GM18508 (cell line): ENCODE data around the gene ZNF850.
"Not testable (repeated sequence)": the region's sequence is repeated elsewhere in the genome, so short reads cannot be mapped to it uniquely, and the experiment has no call there.

Source experiments
- ATAC-seq: cut with Tn5 transposase; IDR thresholded peaks from one replicate; pipeline ENCODE4 v1.9.1; 2021; ENCODE audit warnings: moderate number of reproducible peaks; ENCODE audit not compliant: insufficient read depth, unreplicated experiment

The ZNF850 gene

DNA sequence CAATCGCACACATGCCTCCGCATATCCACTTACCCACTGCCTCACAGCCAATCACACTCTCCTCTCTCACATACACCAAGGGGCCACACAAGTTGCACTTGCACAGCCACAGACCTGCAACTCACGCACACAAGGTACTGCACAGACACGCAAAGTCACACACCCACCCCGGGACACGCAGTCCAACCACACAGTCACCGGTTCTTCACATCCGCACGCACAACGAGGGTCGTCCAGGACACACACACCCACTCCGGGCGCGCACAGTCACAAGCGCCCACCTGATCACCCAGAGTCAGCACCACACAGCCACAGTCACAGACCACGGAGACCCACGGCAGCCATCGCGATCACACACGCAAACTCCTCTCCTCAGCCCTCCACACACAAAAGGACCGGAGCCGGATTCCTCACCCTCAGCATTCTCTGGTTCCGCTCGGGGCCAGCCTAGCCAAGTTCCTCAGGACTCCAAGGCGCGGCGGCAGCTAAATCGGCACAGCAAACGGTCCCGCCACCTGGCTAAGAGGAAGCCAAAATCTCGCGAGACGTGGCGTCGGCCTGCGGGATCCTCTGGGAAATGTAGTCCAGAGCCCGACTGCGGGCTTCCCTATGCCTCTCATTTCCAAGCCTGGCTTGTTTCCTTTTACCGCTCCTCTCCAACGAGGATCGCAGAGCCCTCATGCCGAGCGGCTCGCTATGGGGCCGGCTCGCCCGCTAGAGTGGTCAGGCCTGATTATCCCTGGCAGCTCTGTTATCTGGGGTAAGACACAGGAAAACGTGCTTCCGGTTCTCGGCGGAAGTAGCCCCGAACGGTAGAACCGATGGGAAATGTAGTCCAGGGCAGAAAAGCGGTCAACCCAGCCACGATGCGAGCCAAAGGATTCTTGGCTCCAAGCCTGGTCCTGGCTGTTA, at the start of gene ZNF850:
ZNF850 (minus strand) TSS at position 497 of the 912 bp plus-strand sequence. CDS start 10,201 bp downstream, outside the sequence.
- peak; percentile 82 for ATAC-seq

DNA sequence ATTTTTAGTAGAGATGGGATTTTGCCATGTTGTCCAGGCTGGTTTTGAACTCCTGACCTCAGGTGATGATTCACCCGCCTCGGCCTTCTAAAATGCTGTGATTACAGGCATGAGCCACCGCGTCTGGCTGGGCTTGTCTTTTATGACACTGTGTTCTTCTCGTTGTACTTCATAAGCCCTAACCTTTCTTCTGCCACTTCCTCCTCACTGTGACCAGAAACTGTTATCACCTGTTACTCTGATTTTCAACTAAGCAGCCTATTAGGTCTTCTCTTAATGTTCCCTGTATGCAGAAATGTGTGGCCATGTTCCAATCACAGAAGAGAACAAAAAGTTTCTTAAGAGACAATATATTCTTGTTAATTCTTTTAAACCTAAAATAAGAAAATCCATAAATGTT, 49.2 kb upstream of the ZNF850 start:
- no peak for ATAC-seq

DNA sequence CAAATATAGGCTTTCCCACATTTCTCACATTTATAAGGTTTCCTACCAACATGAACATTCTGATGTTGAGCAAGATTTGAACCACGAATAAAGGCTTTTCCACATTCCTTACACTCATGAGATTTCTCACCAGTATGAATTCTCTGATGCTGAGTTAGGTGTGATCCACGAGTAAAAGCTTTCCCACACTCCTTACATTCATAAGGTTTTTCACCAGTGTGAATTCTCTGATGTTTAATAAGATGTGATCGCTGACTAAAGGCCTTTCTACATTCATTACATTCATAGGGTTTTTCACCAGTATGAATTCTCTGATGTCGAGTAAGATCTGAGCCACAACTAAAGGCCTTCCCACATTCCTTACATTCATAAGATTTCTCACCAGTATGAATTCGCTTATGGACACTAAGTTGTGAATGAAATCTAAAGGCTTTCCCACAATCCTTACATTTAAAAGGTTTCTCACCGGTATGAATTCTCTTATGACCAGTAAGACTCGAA, 46.6 kb upstream of the ZNF850 start:
- no peak for ATAC-seq

DNA sequence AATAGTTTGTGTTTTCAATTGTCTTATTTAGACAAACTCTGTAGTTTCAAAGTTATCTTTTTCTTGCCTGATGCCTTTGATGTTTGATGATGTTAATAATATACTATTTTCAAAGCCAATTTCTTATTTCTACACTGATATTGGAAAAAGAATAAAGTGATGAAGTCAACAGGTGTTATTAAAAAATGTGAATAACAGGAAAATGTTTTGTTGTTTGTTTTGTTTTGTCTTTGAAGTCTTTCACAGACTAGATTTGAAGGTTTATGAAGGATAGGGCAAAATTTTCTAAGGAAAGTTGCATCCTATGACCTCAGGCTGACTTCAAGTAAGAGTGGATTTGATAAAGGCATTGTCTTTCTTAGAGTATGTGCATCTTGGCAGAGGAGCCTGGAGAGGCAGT, 34.4 kb upstream of the ZNF850 start:
- no peak for ATAC-seq

DNA sequence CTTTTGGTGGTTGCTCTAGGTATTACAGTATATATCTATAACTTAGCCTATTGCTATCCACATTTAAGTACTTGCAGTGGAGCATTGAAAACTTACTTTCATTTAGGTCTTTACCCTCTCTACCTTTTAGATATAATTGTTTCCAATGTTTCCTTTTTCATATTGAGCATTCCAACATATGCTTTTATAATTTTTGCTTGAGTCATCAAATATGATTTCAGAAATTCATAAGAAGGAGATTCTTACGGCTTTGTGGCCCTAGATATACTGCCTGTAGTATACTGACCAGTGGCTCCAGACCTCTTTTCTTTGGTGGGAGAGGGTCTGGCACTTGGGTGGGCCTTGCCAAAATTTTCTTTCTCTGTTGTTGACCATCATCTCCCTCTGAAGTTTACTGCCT, 32.8 kb upstream of the ZNF850 start:
- no peak for ATAC-seq

DNA sequence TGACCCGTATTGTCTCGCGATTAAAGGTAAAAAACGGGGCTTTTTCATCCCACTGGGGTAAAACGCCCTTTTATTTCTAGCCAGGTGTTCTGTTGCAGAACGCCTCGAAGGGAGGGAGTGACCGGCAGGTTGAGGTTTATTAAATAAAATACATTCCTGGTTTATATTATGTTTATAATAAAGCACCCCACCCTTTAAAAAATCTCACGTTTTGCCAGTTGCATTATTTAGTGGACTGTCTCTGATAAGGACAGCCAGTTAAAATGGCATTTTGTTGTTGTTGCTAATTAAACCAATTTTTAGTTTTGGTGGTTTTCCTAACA, 25.1 kb upstream of the ZNF850 start:
- no peak for ATAC-seq

DNA sequence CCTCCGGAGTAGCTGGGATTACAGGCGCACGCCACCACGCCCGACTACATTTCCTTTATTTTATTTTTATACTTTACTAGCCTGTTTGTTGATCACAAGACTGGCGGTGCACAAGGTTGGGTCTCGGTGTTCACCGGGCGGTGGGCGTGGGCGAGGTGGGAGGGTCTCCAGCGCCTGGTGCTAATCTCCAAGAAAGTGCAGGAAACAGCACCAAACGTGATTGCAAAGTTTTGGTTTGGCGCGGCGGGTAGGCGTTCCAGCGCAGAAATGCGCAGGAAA, 24.0 kb upstream of the ZNF850 start:
- no peak for ATAC-seq

DNA sequence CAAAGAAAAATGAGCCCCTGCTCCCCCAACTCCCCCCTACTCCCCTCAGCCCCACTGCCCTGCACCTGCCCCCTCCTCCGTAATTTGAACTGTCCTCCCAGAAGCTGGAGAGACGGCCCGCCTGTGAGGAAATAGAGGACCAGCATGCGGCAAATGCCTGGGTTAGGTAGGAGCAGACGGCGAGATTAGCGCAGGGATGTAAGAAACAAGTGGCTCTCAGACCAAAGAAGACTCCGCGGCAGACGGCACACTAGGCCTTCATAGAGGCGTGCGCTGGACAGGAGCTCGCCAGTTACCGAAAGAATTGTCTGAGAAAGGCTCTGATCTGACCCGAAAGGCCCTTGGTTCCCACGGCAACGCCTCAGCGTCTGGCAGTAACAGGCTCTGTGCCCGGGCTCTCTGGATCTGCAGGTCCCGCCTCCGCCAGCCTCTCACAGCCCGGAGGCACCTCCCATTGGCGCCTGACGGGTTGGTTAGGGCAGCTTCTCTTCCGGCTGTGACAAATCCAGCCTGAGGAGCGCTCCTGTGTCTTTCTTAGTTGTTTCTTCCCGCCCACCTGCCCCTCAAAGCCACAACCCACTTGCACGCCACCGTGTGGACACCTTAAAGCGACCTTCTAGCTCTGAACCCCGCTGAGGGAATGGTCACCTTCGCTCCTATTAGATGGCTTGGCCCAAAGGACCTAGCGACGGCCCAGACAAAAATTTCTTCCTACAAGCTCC, 19.0 kb upstream of the ZNF850 start:
- not testable (repeated sequence) for ATAC-seq

DNA sequence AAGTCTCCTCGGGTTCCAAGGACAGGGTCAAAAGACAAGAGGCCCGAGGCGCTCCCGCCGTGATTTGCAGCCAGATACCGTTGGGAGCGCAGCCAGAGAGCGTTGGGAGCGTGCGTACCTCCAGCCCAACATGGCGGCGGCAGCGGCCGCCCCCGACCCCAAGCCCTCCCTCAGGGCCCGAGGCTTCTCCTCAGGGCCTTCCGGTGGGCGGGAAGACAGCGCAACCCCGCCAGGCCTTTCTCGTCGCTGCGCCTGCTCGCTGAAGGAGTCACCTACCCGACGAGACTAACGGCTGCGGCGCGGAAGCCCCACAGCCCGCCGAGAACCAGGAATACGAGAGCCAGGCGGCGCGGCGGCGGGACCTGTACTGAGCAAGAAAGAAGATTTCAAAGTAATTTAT, 3.2 kb upstream of the ZNF850 start:
- no peak for ATAC-seq

DNA sequence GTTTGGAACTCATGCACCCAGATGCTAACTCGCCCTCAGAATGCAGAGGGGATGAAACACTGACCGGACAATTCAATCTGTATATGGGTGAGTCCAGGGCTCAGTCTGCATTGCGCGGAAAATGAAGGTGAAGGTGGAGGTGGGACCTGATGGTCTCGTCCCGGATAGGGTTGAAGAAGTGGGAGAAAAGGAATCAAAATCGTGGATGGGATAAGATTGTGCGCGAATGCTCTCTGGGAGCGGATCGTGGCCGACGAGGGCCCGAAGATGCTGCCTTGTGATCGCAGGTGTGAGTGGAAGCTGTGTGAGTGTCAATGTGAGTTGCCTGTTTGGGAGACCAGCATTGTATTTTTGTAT, 594 bp upstream of the ZNF850 start:
- ATAC-seq = no peak

DNA sequence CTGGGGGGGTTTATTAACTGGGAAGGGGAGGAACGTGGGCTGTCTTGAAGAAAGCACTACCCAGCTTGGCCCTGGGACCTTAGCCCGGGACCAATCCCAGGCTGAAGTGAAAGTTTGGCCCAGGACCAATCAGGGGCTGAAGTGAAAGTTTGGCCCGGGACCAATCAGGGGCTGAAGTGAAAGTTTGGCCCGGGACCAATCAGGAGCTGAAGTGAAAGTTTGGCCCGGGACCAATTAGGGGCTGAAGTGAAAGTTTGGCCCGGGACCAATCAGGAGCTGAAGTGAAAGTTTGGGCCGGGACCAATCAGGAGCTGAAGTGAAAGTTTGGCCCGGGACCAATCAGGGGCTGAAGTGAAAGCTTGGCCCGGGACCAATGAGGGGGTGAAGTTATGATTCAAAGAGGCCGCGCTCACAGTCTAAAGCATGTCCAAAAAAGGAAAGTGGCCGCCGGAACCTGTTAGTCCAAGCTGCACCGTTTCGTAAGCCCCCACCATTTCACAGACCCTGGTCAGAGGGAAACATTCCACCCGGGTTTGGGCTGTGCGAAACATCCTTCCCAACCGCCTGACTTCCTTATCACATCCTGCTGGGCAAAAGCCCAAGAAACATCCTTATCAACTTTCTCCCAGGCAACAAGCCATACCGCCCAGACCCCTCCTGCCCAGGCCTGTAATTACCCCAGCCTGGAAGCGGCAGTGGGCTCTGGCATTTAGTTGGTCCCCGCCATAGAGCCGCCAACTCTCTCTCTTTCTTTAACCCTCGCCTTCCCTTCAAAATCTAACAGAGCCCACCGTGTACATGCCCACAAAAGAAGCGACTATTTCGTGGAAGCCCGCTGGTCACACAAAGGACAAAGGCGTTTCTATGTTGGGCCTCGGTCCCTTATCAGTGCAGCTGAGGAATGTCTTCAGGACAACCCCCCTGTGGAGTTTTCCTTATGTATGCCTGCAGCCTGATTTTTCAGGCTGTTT, 1.1 kb downstream of the ZNF850 start:
- ATAC-seq = no peak

DNA sequence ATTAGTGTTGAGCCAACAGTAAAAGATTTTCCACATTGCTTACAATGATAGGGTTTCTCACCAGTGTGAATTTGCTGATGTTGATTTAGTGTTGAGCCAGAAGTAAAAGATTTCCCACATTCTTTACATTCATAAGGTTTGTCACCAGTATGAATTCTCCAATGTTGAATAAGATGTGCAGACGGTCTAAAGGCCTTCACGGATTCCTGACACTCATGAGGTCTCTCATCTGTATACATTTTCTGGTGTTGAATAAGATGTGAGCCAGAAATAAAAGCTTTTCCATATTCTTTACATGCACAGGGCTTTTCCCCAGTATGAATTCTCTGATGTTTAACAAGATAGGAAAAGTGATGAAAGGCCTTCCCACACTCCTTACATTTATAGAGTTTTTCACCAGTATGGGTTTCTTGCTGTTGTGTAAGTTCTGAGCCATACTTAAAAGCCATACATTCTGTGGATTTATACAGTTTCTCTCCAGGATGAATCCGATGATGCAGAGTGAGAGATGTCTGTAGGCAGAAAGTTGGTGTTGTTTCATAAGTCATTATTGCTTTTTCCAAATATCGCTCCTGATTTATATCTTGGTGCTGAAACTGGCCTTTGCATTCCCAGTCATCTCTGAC, 22.4 kb downstream of the ZNF850 start:
- ATAC-seq = no peak

DNA sequence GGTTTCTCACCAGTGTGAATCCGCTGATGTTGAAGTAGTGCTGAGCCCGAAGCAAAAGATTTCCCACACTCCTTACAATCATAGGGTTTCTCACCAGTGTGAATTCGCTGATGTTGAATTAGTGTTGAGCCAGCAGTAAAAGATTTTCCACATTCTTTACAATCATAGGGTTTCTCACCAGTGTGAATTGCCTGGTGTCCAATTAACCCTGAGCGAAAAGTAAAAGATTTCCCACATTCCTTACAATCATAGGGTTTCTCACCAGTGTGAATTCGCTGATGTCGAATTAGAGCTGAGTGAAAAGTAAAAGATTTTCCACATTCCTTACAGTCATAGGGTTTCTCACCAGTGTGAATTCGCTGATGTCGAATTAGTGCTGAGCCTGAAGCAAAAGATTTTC, 23.0 kb downstream of the ZNF850 start:
- ATAC-seq = not testable (repeated sequence)

DNA sequence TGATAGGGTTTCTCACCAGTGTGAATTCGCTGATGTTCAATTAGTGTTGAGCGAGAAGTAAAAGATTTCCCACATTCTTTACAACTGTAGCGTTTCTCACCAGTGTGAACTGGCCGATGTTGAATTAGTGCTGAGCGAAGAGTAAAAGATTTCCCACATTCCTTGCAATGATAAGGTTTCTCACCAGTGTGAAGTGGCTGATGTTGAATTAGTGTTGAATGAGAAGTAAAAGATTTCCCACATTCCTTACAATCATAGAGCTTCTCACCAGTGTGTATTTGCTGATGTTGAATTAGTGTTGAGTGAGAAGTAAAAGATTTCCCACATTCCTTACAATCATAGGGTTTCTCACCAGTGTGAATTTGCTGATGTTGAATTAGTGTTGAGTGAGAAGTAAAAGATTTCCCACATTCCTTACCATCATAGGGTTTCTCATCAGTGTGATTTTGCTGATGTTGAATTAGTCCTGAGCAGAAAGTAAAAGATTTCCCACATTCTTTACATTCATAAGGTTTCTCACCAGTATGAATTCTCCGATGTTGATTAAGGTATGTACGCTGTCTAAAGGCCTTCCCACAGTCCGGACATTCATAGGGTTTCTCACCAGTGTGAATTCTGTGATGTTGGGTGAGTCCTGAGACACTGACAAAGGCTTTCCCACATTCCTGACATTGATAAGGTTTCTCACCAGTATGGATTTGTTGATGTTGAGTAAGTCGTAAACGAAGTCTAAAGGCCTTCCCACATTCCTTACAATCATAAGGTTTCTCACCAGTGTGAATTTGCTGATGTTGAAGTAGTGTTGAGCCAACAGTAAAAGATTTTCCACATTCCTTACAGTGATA, 24.0 kb downstream of the ZNF850 start:
- ATAC-seq = no peak

DNA sequence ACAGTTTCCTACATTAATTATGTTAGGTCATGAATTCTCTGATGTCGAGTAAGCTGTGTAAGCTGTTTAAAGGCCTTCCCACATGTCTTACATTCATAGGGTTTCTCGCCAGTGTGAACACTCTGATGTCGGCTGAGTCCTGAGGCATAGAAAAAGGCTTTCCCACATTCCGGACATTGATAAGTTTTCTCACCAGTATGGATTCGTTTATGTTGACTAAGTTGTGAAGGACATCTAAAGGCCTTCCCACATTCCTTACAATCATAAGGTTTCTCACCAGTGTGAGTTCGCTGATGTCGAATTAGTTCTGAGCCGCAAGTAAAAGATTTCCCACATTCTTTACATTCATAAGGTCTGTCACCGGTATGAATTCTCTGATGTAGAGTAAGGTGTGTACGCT, 24.9 kb downstream of the ZNF850 start:
- ATAC-seq = no peak

DNA sequence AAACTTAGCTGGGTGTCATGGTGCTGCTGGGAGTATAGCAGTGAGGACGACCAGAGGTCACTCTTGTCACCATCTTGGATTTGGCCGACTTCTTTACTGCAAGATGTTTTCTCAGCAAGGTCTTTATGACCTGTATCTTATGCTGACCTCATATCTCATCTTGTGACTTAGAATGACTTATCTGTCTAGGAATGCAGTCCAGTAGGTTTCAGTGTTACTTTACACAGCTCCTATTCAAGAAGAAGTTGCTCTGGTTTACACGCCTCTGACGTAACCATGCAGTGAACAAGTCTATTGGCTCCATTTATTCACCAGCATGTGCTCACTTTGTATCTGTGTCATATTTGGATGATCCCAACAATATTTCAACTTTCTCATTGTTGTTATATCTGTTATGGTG, 26.7 kb downstream of the ZNF850 start:
- ATAC-seq = no peak

DNA sequence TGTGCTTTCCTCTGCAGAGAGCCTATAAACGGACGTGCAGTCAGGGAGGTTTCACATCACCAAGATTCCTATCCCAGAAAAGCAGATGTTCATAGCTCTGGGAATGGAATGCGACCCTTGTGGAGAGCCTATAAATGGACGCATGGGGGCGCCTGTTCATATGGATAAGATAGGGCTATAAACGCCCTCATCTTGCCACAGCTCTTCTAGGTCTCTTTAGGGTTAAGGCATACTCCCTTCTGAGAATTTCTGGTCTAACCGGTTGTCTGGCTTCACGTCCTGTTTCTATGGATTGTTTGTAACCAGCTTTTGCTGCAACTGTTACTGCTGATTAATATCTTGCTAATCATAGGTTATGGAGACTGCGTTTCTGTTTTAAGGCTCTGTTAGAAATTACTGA, 36.4 kb downstream of the ZNF850 start:
- not testable (repeated sequence) for ATAC-seq

DNA sequence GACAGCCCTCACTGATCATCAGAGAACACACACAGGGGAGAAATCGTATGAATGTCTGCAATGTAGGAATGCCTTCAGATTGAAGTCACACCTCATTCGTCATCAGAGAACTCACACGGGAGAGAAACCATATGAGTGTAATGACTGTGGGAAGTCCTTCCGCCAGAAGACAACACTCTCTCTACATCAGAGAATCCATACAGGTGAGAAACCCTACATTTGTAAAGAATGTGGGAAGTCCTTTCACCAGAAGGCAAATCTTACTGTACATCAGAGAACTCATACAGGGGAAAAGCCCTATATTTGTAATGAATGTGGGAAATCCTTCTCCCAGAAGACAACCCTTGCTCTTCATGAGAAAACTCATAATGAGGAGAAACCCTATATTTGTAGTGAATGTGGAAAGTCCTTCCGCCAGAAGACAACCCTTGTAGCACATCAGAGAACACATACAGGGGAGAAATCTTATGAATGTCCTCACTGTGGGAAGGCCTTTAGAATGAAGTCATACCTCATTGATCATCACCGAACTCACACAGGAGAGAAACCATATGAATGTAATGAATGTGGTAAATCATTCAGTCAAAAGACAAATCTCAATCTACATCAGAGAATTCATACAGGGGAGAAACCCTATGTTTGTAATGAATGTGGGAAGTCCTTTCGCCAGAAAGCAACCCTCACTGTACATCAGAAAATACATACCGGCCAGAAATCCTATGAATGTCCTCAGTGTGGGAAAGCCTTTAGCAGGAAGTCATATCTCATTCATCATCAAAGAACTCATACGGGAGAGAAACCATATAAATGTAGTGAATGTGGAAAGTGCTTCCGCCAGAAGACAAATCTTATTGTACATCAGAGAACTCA, 52.7 kb downstream of the ZNF850 start:
- no peak for ATAC-seq
